Fibroblast of villous mesenchyme (primary cell): ENCODE measurements around the gene HAPLN2. TPM values are rescaled to one million over a fixed set of nuclear protein-coding genes. Genes with fewer than 3 reads are reported as not detected.

Experiments used
- DNase-seq: peaks from one replicate; pipeline ENCODE4 v3.0.0-alpha.2; 2010; ENCODE audit warnings: low read depth
- H3K4me3 ChIP-seq: 2 replicates; pipeline ENCODE4 v1.5.1; 2011; ENCODE audit warnings: low read depth, mild to moderate bottlenecking, low read length
- total RNA-seq: library from RNA; depleted of rRNA; stranded (reverse); fragments of >200 nt; gene quantifications from 2 replicates; pipeline ENCODE4 v1.2.3, GENCODE V29; 2012
- TF ChIP-seq, protein P1 (sequence below): IDR thresholded peaks from 2 replicates; pipeline ENCODE4 v1.5.1; 2012; ENCODE audit warnings: low read depth, mild to moderate bottlenecking, low read length; ENCODE audit not compliant: insufficient read depth

The HAPLN2 gene
- total RNA-seq, 1 donor: not detected

GRCh38 chr1:156645056-156645455, 25.8 kb downstream of the HAPLN2 start:
- H3K4me3 ChIP-seq: no peak overlapping the region
- no peak for DNase-seq
- TF ChIP-seq, protein P1, sequence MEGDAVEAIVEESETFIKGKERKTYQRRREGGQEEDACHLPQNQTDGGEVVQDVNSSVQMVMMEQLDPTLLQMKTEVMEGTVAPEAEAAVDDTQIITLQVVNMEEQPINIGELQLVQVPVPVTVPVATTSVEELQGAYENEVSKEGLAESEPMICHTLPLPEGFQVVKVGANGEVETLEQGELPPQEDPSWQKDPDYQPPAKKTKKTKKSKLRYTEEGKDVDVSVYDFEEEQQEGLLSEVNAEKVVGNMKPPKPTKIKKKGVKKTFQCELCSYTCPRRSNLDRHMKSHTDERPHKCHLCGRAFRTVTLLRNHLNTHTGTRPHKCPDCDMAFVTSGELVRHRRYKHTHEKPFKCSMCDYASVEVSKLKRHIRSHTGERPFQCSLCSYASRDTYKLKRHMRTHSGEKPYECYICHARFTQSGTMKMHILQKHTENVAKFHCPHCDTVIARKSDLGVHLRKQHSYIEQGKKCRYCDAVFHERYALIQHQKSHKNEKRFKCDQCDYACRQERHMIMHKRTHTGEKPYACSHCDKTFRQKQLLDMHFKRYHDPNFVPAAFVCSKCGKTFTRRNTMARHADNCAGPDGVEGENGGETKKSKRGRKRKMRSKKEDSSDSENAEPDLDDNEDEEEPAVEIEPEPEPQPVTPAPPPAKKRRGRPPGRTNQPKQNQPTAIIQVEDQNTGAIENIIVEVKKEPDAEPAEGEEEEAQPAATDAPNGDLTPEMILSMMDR: no peak

- TF ChIP-seq, protein P1: no peak
- H3K4me3 ChIP-seq: no peak overlapping the region
- DNase-seq: no peak
Measured at GRCh38 chr1:156645666-156646065, 26.5 kb downstream of the HAPLN2 start.

- TF ChIP-seq, protein P1: no peak
- no peak for DNase-seq
- H3K4me3 ChIP-seq: no peak overlapping the region
Measured at GRCh38 chr1:156646738-156647211, 27.6 kb downstream of the HAPLN2 start.

- DNase-seq: no peak
- no peak overlapping the region for H3K4me3 ChIP-seq
- TF ChIP-seq, protein P1: no peak
Measured at GRCh38 chr1:156647351-156647750, 28.1 kb downstream of the HAPLN2 start.

GRCh38 chr1:156648496-156648895, 29.3 kb downstream of the HAPLN2 start:
- TF ChIP-seq, protein P1: no peak
- H3K4me3 ChIP-seq: no peak overlapping the region
- no peak for DNase-seq

DNA sequence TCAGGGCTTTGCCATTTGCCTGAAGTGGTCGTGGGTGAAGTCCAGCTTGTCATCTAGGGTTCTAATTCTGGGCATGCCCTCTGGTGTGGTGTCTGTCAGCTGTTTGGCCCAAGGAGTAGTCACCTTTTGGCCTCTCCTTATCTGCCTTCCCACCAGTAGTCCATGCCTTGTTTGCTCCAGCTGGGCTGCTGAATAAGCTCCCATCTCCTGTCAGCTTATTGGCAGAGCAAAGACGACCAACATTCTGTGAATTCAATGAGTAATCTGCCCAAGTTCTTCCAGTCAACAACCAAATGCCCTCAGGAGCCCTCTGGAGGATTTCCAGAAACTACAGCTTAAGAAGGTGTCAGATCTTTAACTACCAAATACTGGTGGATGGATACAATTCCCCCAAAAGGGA, 29.7 kb downstream of the HAPLN2 start:
- H3K4me3 ChIP-seq: no peak overlapping the region
- TF ChIP-seq, protein P1: no peak
- no peak for DNase-seq
